ENCODE data around the gene GRIA3. TPM values are rescaled to one million over a fixed set of nuclear protein-coding genes. Genes with fewer than 3 reads are reported as not detected.

Gene GRIA3
- total RNA-seq, 1 experiment from 2014 or later, result not detected

DNA sequence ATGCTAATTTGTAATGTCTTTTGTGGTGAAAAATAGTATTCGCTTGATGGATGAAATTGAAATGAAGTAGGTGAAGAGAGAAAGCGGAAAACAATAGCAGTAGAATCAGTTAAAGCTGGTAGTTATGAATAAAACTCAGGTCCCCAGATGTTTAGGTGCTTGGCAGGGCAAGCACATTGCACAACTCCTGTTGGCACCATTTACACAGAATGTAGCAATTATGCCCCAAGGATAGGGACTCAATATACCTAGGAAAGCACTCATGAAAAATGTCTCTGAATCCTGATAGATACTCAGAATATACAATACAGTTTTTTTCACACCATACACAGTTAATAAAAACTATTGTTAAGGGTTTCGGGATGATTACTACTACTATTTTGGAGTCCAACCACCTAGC is 26.5 kb upstream of the GRIA3 start:
- Histone ChIP-seq H3K27ac (ENCODE audit: low read length) (no peak overlapping the region), H3K9me2 (replicated peaks; ENCODE audit: low read length) (no peaks in the 10 kb centered on the region), H3K9me3 (ENCODE audit: low read length) (no peaks in the 10 kb centered on the region), H3K4me3 (ENCODE audit: low read length) (no peak overlapping the region), H4K20me1 (ENCODE audit: low read length) (no peaks in the 10 kb centered on the region), H3F3A (ENCODE audit: low read length, unreplicated experiment) (no peaks in the 10 kb centered on the region), H3K79me2 (ENCODE audit: low read length) (no peaks in the 10 kb centered on the region), H2AFZ (ENCODE audit: low read length) (no peak overlapping the region), H3K36me3 (ENCODE audit: low read depth, low read length) (no peaks in the 10 kb centered on the region), H3K4me1 (ENCODE audit: insufficient read depth, low read length) (no peaks in the 10 kb centered on the region; the same call in 1 of the 2 replicates), H3K4me2 (ENCODE audit: low read length) (no peak overlapping the region), H3K27me3 (ENCODE audit: low read length) (no peaks in the 10 kb centered on the region), H3K9ac (ENCODE audit: low read length) (no peak overlapping the region)
- ChIA-PET POLR2A (ENCODE audit: unreplicated experiment) (no interaction called here), CTCF (no interaction called here)
- TF ChIP-seq, protein P1, sequence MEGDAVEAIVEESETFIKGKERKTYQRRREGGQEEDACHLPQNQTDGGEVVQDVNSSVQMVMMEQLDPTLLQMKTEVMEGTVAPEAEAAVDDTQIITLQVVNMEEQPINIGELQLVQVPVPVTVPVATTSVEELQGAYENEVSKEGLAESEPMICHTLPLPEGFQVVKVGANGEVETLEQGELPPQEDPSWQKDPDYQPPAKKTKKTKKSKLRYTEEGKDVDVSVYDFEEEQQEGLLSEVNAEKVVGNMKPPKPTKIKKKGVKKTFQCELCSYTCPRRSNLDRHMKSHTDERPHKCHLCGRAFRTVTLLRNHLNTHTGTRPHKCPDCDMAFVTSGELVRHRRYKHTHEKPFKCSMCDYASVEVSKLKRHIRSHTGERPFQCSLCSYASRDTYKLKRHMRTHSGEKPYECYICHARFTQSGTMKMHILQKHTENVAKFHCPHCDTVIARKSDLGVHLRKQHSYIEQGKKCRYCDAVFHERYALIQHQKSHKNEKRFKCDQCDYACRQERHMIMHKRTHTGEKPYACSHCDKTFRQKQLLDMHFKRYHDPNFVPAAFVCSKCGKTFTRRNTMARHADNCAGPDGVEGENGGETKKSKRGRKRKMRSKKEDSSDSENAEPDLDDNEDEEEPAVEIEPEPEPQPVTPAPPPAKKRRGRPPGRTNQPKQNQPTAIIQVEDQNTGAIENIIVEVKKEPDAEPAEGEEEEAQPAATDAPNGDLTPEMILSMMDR (conservative IDR thresholded peaks at IDR 0.05; ENCODE audit: low read depth, low read length), result no peak
- no peak for TF ChIP-seq EZH2 (IDR thresholded peaks at IDR 0.05; ENCODE audit: low read length, unreplicated experiment)
- TF ChIP-seq EZH2phosphoT487 (IDR thresholded peaks at IDR 0.05; ENCODE audit: borderline replicate concordance, low read length), result no peak
- no peak for ATAC-seq
- no peak for DNase-seq
- no TSS peak for BruUV-seq (replicated peaks)
- intact Hi-C loops (cut with micrococcal nuclease), result no loop called here

DNA sequence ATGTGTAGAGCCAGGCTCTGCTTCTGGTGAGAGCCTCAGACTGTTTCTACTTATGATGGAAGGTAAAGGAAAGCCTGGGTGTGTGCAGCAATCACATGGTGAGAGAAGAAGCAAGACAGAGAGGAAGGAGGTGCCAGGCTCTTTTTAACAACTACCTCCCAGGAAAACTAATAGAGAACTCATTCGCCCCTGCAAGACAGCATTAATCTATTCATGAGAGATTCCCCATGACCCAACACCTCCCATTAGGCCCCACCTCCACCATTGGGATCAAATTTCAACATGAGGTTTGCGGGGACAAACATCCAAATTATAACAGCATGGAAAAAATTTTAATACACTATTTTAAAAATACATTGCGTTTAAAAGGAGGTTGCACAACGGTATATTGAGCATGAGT is 24.7 kb upstream of the GRIA3 start:
- TF ChIP-seq, protein P1 (conservative IDR thresholded peaks at IDR 0.05; ENCODE audit: low read depth, low read length), result no peak
- TF ChIP-seq EZH2phosphoT487 (IDR thresholded peaks at IDR 0.05; ENCODE audit: borderline replicate concordance, low read length) (no peak), EZH2 (IDR thresholded peaks at IDR 0.05; ENCODE audit: low read length, unreplicated experiment) (no peak)
- Histone ChIP-seq H3K4me1 (ENCODE audit: insufficient read depth, low read length) (no peaks in the 10 kb centered on the region; the same call in 1 of the 2 replicates), H3K27me3 (ENCODE audit: low read length) (no peaks in the 10 kb centered on the region), H3K79me2 (ENCODE audit: low read length) (no peaks in the 10 kb centered on the region), H3F3A (ENCODE audit: low read length, unreplicated experiment) (no peaks in the 10 kb centered on the region), H2AFZ (ENCODE audit: low read length) (no peak overlapping the region), H3K9ac (ENCODE audit: low read length) (no peak overlapping the region), H3K4me3 (ENCODE audit: low read length) (no peak overlapping the region), H3K9me3 (ENCODE audit: low read length) (no peaks in the 10 kb centered on the region), H3K27ac (ENCODE audit: low read length) (no peak overlapping the region), H3K4me2 (ENCODE audit: low read length) (no peak overlapping the region), H4K20me1 (ENCODE audit: low read length) (no peaks in the 10 kb centered on the region), H3K9me2 (replicated peaks; ENCODE audit: low read length) (no peaks in the 10 kb centered on the region), H3K36me3 (ENCODE audit: low read depth, low read length) (no peaks in the 10 kb centered on the region)
- intact Hi-C loops (cut with micrococcal nuclease), result no loop called here
- no peak for DNase-seq
- ChIA-PET CTCF (no interaction called here), POLR2A (ENCODE audit: unreplicated experiment) (no interaction called here)
- ATAC-seq, result no peak
- BruUV-seq (replicated peaks), result no TSS peak

DNA sequence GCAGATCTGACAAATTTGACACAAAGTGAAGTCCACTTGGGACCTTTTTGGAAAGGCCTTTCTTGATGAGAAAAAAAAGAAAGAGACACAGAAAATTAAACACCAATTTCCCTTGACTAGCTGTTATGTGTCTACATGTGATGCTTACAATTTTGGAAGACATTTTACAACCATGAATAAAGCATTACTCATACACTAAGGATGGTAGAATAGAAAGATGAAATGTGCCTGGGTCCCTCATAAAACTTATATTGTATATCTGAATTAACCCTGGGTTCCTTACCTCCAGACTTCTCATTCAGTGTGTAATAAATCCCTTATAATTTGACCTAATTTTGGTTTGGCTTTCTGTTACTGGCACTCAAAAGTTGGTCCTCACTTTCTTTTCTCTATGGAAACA is 16.5 kb upstream of the GRIA3 start:
- no TSS peak for BruUV-seq (replicated peaks)
- CTCF ChIA-PET, result no interaction called here
- peak; percentile 55 for ATAC-seq

More for the DNA sequence above, 16.5 kb upstream of the GRIA3 start:
- H3K9ac ChIP-seq (ENCODE audit: low read length), result no peak overlapping the region
- H3K79me2 ChIP-seq (ENCODE audit: low read length), result no peaks in the 10 kb centered on the region
- POLR2A ChIA-PET (ENCODE audit: unreplicated experiment), result no interaction called here
- no peaks in the 10 kb centered on the region for H3K36me3 ChIP-seq (ENCODE audit: low read depth, low read length)
- TF ChIP-seq EZH2 (IDR thresholded peaks at IDR 0.05; ENCODE audit: low read length, unreplicated experiment), result no peak
- peak; percentile 55 for DNase-seq
- no peak overlapping the region for H3K4me3 ChIP-seq (ENCODE audit: low read length)
- peak overlapping the region; percentile 20; the same call in 1 of the 2 replicates for H3K27ac ChIP-seq (ENCODE audit: low read length)
- peaks cover 20% of the 10 kb centered on the region for H3K4me1 ChIP-seq (ENCODE audit: insufficient read depth, low read length)
- no peak overlapping the region for H3K4me2 ChIP-seq (ENCODE audit: low read length)
- no peaks in the 10 kb centered on the region for H3K9me2 ChIP-seq (replicated peaks; ENCODE audit: low read length)
- no peaks in the 10 kb centered on the region for H4K20me1 ChIP-seq (ENCODE audit: low read length)
- intact Hi-C loops (cut with micrococcal nuclease), result no loop called here
- H3F3A ChIP-seq (ENCODE audit: low read length, unreplicated experiment), result no peaks in the 10 kb centered on the region
- no peaks in the 10 kb centered on the region for H3K27me3 ChIP-seq (ENCODE audit: low read length)
- H3K9me3 ChIP-seq (ENCODE audit: low read length), result no peaks in the 10 kb centered on the region
- H2AFZ ChIP-seq (ENCODE audit: low read length), result no peak overlapping the region
